HFFc6 (cell line): Measurements from ENCODE around the gene ZSCAN16. TPM values are rescaled to one million over a fixed set of nuclear protein-coding genes. Genes with fewer than 3 reads are reported as not detected.

ENCODE experiments used
- DNase-seq: peaks from one replicate; pipeline ENCODE4 v3.0.0-alpha.2; 2018
- H3K27ac Mint-ChIP-seq: 2 replicates; pipeline ENCODE4 v1.8.0; 2020; ENCODE audit warnings: mild to moderate bottlenecking, mixed read lengths
- H3K27me3 Mint-ChIP-seq: 2 replicates; pipeline ENCODE4 v1.8.0; 2021; ENCODE audit warnings: mild to moderate bottlenecking, moderate library complexity, mixed read lengths; ENCODE audit not compliant: insufficient read depth
- H3K36me3 Mint-ChIP-seq: 2 replicates; pipeline ENCODE4 v1.8.0; 2021; ENCODE audit warnings: low read depth, mixed read lengths
- H3K4me1 Mint-ChIP-seq: 2 replicates; pipeline ENCODE4 v1.8.0; 2020; ENCODE audit warnings: low read depth, mixed read lengths
- H3K4me3 Mint-ChIP-seq: 2 replicates; pipeline ENCODE4 v1.8.0; 2020; ENCODE audit warnings: mild to moderate bottlenecking, moderate library complexity, mixed read lengths
- H3K9me3 Mint-ChIP-seq: 2 replicates; pipeline ENCODE4 v1.8.0; 2020; ENCODE audit warnings: mild to moderate bottlenecking, mixed read lengths
- CTCF ChIP-seq: fragments of 200-600 bp; sonication (generic); IDR thresholded peaks from 2 replicates; pipeline ENCODE4 v1.5.0; 2021; ENCODE audit warnings: antibody characterized with exemption, mild to moderate bottlenecking
- total RNA-seq, 6 experiments: library from RNA; stranded (reverse); fragmentation: NEBNext Ultra II Directional; extraction: Animal tissue kit (Norgen Biotek cat#: 25700); gene quantifications; 2 replicates in 1 of 6; 3 replicates in 5 of 6; pipeline ENCODE4 v1.2.3, GENCODE V29; 2021

The ZSCAN16 gene
- total RNA-seq, 6 experiments from 2014 or later, result 0.84 to 1.6 (median 1.1) TPM

- Mint-ChIP-seq H3K27ac (peak overlapping the region; percentile 36; the same call in 1 of the 2 replicates), H3K4me3 (no peak overlapping the region), H3K36me3 (no peaks in the 10 kb centered on the region; the same call in 1 of the 2 replicates), H3K4me1 (peaks cover 47% of the 10 kb centered on the region), H3K9me3 (no peaks in the 10 kb centered on the region), H3K27me3 (no peaks in the 10 kb centered on the region; the same call in 1 of the 2 replicates)
- TF ChIP-seq CTCF, result no peak
- no peak for DNase-seq
These were observed 10.3 kb downstream of the ZSCAN16 start for GRCh38 chr6:28134716-28135115.

DNA sequence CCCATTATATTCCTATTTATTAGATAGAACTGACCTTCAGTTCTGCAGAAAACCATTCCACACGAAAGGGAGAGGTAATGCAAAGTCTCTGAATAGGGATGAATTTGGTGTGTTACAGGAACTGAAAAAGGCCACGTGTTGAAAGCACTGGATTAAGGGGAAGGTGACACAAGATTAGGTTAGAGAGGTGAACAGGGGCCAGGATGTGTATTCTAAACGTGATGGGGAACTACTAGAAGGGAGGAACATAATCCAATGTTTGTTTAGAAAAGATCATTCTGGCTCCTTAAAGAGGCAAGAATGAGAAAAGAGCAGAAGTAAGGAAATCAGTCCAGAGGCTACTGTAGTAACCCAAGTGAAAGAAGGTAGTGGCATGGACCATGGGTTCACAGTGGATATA, 11.0 kb downstream of the ZSCAN16 start:
- H3K27me3 Mint-ChIP-seq, result no peaks in the 10 kb centered on the region; the same call in 1 of the 2 replicates
- peak overlapping the region; percentile 95 for H3K27ac Mint-ChIP-seq
- H3K4me3 Mint-ChIP-seq, result peak overlapping the region; percentile 95
- no peak for TF ChIP-seq CTCF
- DNase-seq, result no peak
- H3K36me3 Mint-ChIP-seq, result no peaks in the 10 kb centered on the region; the same call in 1 of the 2 replicates
- H3K4me1 Mint-ChIP-seq, result peaks cover 51% of the 10 kb centered on the region
- no peaks in the 10 kb centered on the region for H3K9me3 Mint-ChIP-seq

DNA sequence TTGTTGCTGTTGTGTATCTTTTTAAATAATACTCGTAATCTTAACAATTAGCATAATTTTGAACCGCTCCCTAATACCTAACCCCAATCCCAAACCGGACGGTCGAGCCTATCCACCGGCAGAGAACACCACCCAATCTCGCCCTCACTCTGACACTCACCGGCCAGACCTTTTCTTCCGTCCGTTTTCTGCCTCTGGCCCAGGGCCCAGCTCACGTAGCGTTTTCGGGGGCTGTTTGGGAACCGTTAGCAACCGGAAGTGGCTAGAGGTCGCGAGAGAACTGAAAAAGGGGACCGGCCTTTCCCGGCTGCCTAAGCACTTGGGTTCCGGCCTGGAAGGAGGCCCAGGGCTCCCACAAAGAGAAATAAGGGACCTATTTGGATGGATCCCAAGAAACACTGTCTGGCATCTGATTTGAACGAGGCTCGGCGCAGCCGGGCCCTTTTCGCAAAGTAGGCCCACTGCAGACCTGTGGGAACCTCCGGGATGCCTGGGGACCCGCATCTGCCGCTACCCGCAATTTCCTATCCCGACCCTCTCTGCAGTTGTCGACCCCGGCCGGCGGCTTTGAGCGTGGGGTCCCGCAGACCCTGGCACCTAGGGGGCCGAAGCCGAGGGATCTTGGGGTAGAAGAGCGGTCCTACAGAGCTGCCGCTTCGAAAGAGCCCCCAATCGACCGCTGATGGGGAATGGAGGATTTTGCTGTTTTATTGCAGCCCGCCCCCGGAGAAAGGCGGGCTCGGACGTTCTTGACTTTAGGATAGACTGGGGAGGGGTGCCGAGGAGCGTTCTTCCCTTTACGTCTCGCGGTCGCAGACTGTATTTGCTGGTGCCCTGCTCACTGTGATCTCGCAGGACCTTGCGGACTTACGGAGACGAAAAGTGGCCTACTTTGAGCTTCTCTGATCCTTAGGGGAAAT, 12.4 kb downstream of the ZSCAN16 start:
- Mint-ChIP-seq H3K4me3 (peak overlapping the region; percentile 95), H3K27me3 (no peaks in the 10 kb centered on the region), H3K4me1 (peaks cover 53% of the 10 kb centered on the region), H3K27ac (peak overlapping the region; percentile 95), H3K36me3 (peaks cover 1% of the 10 kb centered on the region), H3K9me3 (no peaks in the 10 kb centered on the region)
- TF ChIP-seq CTCF, result no peak
- peak; percentile 98 for DNase-seq

- Mint-ChIP-seq H3K27me3 (no peaks in the 10 kb centered on the region; the same call in 1 of the 2 replicates), H3K27ac (peak overlapping the region; percentile 95), H3K4me3 (peak overlapping the region; percentile 95), H3K9me3 (no peaks in the 10 kb centered on the region), H3K36me3 (peaks cover 8% of the 10 kb centered on the region), H3K4me1 (peaks cover 54% of the 10 kb centered on the region)
- no peak for DNase-seq
- TF ChIP-seq CTCF, result no peak
These were observed 13.1 kb downstream of the ZSCAN16 start for GRCh38 chr6:28137505-28137981.

- Mint-ChIP-seq H3K4me3 (peak overlapping the region; percentile 49; the same call in 1 of the 2 replicates), H3K27me3 (no peaks in the 10 kb centered on the region; the same call in 1 of the 2 replicates), H3K9me3 (no peaks in the 10 kb centered on the region), H3K4me1 (peaks cover 52% of the 10 kb centered on the region), H3K36me3 (peaks cover 21% of the 10 kb centered on the region), H3K27ac (peak overlapping the region; percentile 14; the same call in 1 of the 2 replicates)
- TF ChIP-seq CTCF, result no peak
- DNase-seq, result no peak
These were observed 15.6 kb downstream of the ZSCAN16 start for GRCh38 chr6:28139860-28140543.
